ENCODE data around the gene ADI1. TPM values are rescaled to one million over a fixed set of nuclear protein-coding genes. Genes with fewer than 3 reads are reported as not detected.
A peak's percentile ranks its signal among the peaks of the same experiment; 100 is the strongest.
"Not testable (repeated sequence)": the region's sequence is repeated elsewhere in the genome, so short reads cannot be mapped to it uniquely, and the experiment has no call there.

ADI1 gene
- total RNA-seq, 1 experiment from 2014 or later: 75.8 TPM

DNA sequence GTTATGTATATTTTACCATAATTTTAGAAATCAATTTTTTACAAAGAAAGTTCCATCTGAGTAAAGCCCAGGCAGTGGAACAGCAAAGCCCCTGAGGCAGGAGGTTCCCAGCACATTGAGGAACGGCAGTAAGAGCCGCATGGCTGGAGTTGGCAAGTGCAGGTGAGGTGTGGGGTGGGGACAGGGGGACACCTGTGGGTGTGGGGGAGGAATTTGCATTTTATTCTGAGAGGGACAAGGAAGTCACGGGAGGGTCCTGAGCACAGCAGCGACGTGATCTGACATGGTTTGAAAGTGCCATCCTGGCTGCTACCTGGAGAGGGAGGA is 16.1 kb upstream of the ADI1 start:
- H3K36me3 ChIP-seq: peaks cover 6% of the 10 kb centered on the region
- H3K4me3 ChIP-seq: no peak overlapping the region
- no peaks in the 10 kb centered on the region for H3K27me3 ChIP-seq
- no peaks in the 10 kb centered on the region for H3K9me3 ChIP-seq
- no peak for DNase-seq

- Histone ChIP-seq H3K36me3 (no peaks in the 10 kb centered on the region; the same call in 1 of the 2 replicates), H3K27me3 (no peaks in the 10 kb centered on the region), H3K9me3 (no peaks in the 10 kb centered on the region), H3K4me3 (no peak overlapping the region)
- DNase-seq: no peak
Measured at GRCh38 chr2:3534251-3534814, 15.0 kb upstream of the ADI1 start.

GRCh38 chr2:3533836-3534235 is 14.5 kb upstream of the ADI1 start:
- H3K9me3 ChIP-seq: no peaks in the 10 kb centered on the region
- no peak for DNase-seq
- no peaks in the 10 kb centered on the region; the same call in 1 of the 2 replicates for H3K36me3 ChIP-seq
- H3K27me3 ChIP-seq: no peaks in the 10 kb centered on the region
- H3K4me3 ChIP-seq: no peak overlapping the region

GRCh38 chr2:3532941-3533340 is 13.6 kb upstream of the ADI1 start:
- DNase-seq: no peak
- no peaks in the 10 kb centered on the region for H3K9me3 ChIP-seq
- no peak overlapping the region for H3K4me3 ChIP-seq
- no peaks in the 10 kb centered on the region; the same call in 1 of the 2 replicates for H3K36me3 ChIP-seq
- no peaks in the 10 kb centered on the region for H3K27me3 ChIP-seq

DNA sequence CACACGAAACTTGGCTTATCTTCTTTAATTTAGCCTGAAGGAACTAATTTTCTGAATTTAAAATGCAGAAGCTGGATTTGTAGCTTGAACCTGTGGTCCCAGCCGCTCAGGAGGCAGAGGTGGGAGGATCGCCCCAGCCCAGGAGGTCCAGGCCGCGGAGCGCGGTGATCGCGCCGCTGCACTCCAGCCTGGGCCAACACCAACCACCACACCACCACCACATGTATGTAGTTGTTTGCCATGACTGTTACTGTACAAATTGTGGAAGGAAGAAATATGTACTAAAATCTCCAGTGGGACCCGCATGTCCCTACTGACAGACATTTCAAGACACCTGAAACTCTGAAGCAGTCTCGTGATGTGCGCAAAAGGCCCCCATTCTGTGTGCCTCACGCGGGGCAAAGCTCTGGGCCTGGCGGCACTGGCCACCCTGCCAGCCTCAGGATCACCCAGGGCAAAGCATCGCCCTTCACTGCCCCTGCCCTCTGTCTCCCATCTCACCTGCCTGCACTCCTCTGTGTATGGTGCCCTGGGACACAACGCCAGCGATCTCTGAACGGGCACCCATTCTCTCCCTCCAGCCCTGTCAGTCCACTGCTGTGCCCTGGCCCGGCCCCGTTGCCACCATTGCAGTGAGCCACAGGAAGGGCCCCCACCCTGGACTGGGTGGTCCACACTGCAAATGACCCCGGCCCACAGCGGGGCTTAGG is 10.1 kb upstream of the ADI1 start:
- no peak overlapping the region for H3K4me3 ChIP-seq
- no peaks in the 10 kb centered on the region for H3K27me3 ChIP-seq
- no peaks in the 10 kb centered on the region for H3K9me3 ChIP-seq
- no peaks in the 10 kb centered on the region; the same call in 1 of the 2 replicates for H3K36me3 ChIP-seq
- no peak for DNase-seq

- H3K4me3 ChIP-seq: no peak overlapping the region
- no peaks in the 10 kb centered on the region for H3K9me3 ChIP-seq
- DNase-seq: no peak
- no peaks in the 10 kb centered on the region for H3K36me3 ChIP-seq
- H3K27me3 ChIP-seq: no peaks in the 10 kb centered on the region
Measured at GRCh38 chr2:3527886-3528785, 8.8 kb upstream of the ADI1 start.

- Histone ChIP-seq H3K9me3 (no peaks in the 10 kb centered on the region), H3K36me3 (no peaks in the 10 kb centered on the region), H3K27me3 (no peaks in the 10 kb centered on the region), H3K4me3 (no peak overlapping the region)
- DNase-seq: no peak
Measured at GRCh38 chr2:3526871-3527270, 7.5 kb upstream of the ADI1 start.

- H3K36me3 ChIP-seq: no peaks in the 10 kb centered on the region
- no peak for DNase-seq
- H3K9me3 ChIP-seq: no peaks in the 10 kb centered on the region
- no peaks in the 10 kb centered on the region for H3K27me3 ChIP-seq
- H3K4me3 ChIP-seq: no peak overlapping the region
Measured at GRCh38 chr2:3523551-3524041, 4.3 kb upstream of the ADI1 start.

DNA sequence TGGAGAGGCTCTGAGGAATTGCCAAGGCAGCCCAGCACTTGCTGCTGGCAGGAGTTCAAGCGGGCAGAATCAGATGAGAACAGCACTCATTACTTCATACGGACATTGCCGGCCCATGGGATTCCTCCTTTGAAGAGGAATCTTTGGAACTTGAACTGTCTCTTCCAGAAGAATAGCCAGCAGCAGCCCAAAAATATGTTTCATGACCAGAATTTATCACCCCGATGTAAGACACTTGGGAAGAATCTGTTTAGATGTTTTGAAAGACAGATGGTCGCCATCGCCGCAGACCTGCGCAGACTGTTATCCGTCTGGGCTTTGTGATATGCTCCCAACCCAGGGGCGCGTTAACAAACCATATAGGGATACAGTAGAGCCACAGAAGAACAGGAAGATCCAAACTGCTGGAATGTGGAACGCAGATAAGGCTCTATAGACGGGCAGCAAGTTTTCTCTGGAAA is 3.7 kb upstream of the ADI1 start:
- no peaks in the 10 kb centered on the region for H3K27me3 ChIP-seq
- no peaks in the 10 kb centered on the region for H3K36me3 ChIP-seq
- no peaks in the 10 kb centered on the region for H3K9me3 ChIP-seq
- H3K4me3 ChIP-seq: no peak overlapping the region
- DNase-seq: no peak

DNA sequence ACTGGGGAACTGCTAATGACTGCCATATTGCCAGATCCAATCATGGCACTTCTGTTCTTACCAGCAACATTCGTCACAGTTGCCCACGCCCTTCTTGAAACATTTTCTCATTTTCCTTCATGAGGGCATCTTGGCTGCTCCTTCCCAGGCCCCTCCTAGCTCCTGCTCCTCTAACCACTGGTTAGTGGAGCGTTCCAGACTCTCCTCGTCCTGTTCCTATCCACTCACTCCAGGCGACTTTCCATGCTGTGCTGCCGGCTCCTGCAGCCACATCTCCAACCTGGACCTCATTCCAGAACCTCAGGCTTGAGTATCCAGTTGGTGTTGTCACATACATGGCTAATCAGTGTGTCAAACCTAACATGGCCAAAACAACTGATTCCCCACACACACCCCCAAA is 1.3 kb upstream of the ADI1 start:
- peaks cover 3% of the 10 kb centered on the region for H3K9me3 ChIP-seq
- no peak overlapping the region for H3K4me3 ChIP-seq
- peaks cover 8% of the 10 kb centered on the region for H3K36me3 ChIP-seq
- no peaks in the 10 kb centered on the region for H3K27me3 ChIP-seq
- no peak for DNase-seq

DNA sequence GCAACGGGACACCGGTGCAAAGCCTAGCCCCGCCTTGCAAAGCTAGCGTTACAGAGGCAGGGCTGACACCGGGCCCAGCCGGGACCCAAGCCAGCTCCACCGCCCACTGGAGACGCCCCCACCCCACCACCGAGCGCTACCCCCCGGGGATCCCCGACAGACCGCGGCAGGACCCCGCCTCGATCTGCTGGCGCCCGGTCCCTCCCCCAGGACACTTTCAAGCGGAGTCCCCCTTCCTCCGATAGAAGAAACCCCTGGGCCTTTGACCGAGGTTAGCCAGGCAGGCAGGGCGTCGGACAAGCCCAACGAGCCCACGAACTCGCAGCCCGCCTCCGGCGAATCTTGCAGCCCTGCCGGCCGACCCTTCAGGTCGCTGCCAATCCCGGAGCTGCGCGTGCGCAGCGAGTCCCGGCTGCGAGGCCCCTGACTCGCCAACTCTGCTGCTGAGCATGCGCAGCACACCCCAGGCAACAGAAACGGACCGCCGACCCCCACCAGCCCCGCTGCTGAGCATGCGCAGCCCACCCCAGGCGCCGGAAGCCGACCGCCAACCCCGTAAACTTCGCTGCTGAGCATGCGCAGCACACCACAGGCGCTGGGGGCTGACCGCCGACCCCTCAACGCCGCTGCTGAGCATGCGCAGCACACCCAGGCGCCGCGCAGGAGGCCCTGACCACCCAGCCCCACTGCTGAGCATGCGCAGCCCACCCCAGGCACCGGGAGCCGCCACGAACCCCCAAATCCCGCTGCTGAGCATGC is 656 bp downstream of the ADI1 start:
- Histone ChIP-seq H3K36me3 (peaks cover 13% of the 10 kb centered on the region), H3K4me3 (peak overlapping the region; percentile 72), H3K27me3 (no peaks in the 10 kb centered on the region), H3K9me3 (peaks cover 3% of the 10 kb centered on the region)
- DNase-seq: peak; percentile 96

DNA sequence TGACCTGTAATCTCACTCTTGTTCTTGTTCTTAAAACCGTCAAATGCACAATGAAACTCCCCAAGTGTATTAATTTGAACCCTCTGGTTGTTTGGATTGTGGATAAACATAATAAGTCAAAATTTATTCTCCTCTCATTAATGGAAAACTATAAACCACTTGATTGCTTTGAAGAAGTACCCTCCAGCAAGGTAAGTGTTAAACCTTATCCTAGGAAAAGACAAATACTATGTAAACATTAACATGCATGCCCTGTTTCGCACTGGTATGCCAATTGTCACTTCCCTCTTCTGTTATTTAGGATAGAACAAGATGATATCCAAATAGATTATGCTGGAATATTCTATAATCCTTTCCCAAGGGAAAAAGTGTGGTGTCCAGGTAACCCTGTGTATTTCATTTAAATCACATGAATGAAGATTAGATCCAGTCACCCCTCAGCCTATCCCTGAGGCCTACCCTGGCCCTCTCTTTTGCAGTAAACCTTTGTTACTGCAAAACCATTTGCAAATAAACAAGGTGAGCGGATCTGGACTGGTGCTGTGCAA is 1.3 kb downstream of the ADI1 start:
- no peak for DNase-seq
- peaks cover 19% of the 10 kb centered on the region for H3K36me3 ChIP-seq
- peak overlapping the region; percentile 72 for H3K4me3 ChIP-seq
- H3K27me3 ChIP-seq: no peaks in the 10 kb centered on the region
- H3K9me3 ChIP-seq: peaks cover 3% of the 10 kb centered on the region

- DNase-seq: no peak
- Histone ChIP-seq H3K4me3 (no peak overlapping the region), H3K27me3 (no peaks in the 10 kb centered on the region), H3K36me3 (peaks cover 28% of the 10 kb centered on the region), H3K9me3 (peaks cover 3% of the 10 kb centered on the region)
Measured at GRCh38 chr2:3516831-3517230, 2.5 kb downstream of the ADI1 start.

- H3K36me3 ChIP-seq: peaks cover 38% of the 10 kb centered on the region
- not testable (repeated sequence) for H3K4me3 ChIP-seq, H3K9me3 ChIP-seq, DNase-seq, H3K27me3 ChIP-seq
Measured at GRCh38 chr2:3515438-3515837, 3.9 kb downstream of the ADI1 start.

- no peaks in the 10 kb centered on the region for H3K27me3 ChIP-seq
- no peak overlapping the region for H3K4me3 ChIP-seq
- H3K9me3 ChIP-seq: peaks cover 3% of the 10 kb centered on the region
- peaks cover 39% of the 10 kb centered on the region for H3K36me3 ChIP-seq
- no peak for DNase-seq
Measured at GRCh38 chr2:3513026-3513810, 6.1 kb downstream of the ADI1 start.

DNA sequence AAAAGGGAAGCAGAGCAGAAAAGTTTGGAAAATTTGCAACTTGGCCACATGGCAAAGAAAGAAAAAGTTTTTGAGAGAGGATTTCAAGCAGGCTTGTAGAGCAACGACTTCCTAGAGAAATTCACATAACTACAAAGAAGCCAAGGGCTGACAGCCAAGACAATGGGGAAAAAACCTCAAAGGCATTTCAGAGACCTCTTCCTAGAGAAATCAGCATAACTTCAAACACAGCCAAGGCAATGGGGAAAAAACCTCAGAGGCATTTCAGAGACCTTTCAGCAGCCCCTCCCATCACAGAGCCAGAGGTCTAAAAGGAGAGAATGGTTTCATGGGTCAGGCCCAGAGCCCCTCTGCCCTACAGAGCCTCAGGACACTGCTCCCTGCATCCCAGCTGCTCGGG is 7.2 kb downstream of the ADI1 start:
- DNase-seq: no peak
- peaks cover 3% of the 10 kb centered on the region for H3K9me3 ChIP-seq

More for the DNA sequence above, 7.2 kb downstream of the ADI1 start:
- Histone ChIP-seq H3K4me3 (no peak overlapping the region), H3K27me3 (no peaks in the 10 kb centered on the region), H3K36me3 (peaks cover 38% of the 10 kb centered on the region)
